ENCODE results near the gene NOTCH2NLA.
"Not testable (repeated sequence)": the region's sequence is repeated elsewhere in the genome, so short reads cannot be mapped to it uniquely, and the experiment has no call there.

Gene NOTCH2NLA

GRCh38 chr1:146228710-146229477 lies at the start of gene NOTCH2NLA:
TSS of gene NOTCH2NLA (minus strand) at chr1:146229021. CDS start at chr1:146189337, 39,684 bp downstream.
- ATAC-seq (replicated peaks; ENCODE audit: extremely low read depth, poor library complexity, severe bottlenecking): peak; percentile 83
- H3K27me3 Mint-ChIP-seq; H3K27ac Mint-ChIP-seq (ENCODE audit: low read depth); H3K9me3 Mint-ChIP-seq; H3K4me1 Mint-ChIP-seq; H3K36me3 Mint-ChIP-seq (ENCODE audit: insufficient read depth): not testable (repeated sequence)
- DNase-seq (ENCODE audit: low spot score in 2 of 2): peak; percentile 33 to 44
- H3K4me3 Mint-ChIP-seq: peak within 1 kb of the TSS; percentile 60

- not testable (repeated sequence) for ATAC-seq (replicated peaks; ENCODE audit: extremely low read depth, poor library complexity, severe bottlenecking); H3K9me3 Mint-ChIP-seq; H3K27me3 Mint-ChIP-seq; H3K36me3 Mint-ChIP-seq (ENCODE audit: insufficient read depth); H3K27ac Mint-ChIP-seq (ENCODE audit: low read depth); H3K4me3 Mint-ChIP-seq; H3K4me1 Mint-ChIP-seq; DNase-seq (ENCODE audit: low spot score in 2 of 2)
Measured at GRCh38 chr1:146278346-146278745, 49.5 kb upstream of the NOTCH2NLA start.

- not testable (repeated sequence) for H3K36me3 Mint-ChIP-seq (ENCODE audit: insufficient read depth); ATAC-seq (replicated peaks; ENCODE audit: extremely low read depth, poor library complexity, severe bottlenecking); H3K9me3 Mint-ChIP-seq; H3K27me3 Mint-ChIP-seq; H3K27ac Mint-ChIP-seq (ENCODE audit: low read depth); DNase-seq (ENCODE audit: low spot score in 2 of 2); H3K4me3 Mint-ChIP-seq; H3K4me1 Mint-ChIP-seq
Measured at GRCh38 chr1:146277087-146277486, 48.3 kb upstream of the NOTCH2NLA start.

- not testable (repeated sequence) for DNase-seq (ENCODE audit: low spot score in 2 of 2); ATAC-seq (replicated peaks; ENCODE audit: extremely low read depth, poor library complexity, severe bottlenecking); H3K9me3 Mint-ChIP-seq; H3K36me3 Mint-ChIP-seq (ENCODE audit: insufficient read depth); H3K4me3 Mint-ChIP-seq; H3K4me1 Mint-ChIP-seq; H3K27ac Mint-ChIP-seq (ENCODE audit: low read depth); H3K27me3 Mint-ChIP-seq
Measured at GRCh38 chr1:146274083-146274482, 45.3 kb upstream of the NOTCH2NLA start.

- not testable (repeated sequence) for H3K4me3 Mint-ChIP-seq; H3K27ac Mint-ChIP-seq (ENCODE audit: low read depth); ATAC-seq (replicated peaks; ENCODE audit: extremely low read depth, poor library complexity, severe bottlenecking); H3K4me1 Mint-ChIP-seq; DNase-seq (ENCODE audit: low spot score in 2 of 2); H3K9me3 Mint-ChIP-seq; H3K36me3 Mint-ChIP-seq (ENCODE audit: insufficient read depth); H3K27me3 Mint-ChIP-seq
Measured at GRCh38 chr1:146273194-146273593, 44.4 kb upstream of the NOTCH2NLA start.

GRCh38 chr1:146272734-146273133 lies 43.9 kb upstream of the NOTCH2NLA start:
- not testable (repeated sequence) for H3K4me3 Mint-ChIP-seq; H3K4me1 Mint-ChIP-seq; DNase-seq (ENCODE audit: low spot score in 2 of 2); H3K9me3 Mint-ChIP-seq; H3K36me3 Mint-ChIP-seq (ENCODE audit: insufficient read depth); H3K27ac Mint-ChIP-seq (ENCODE audit: low read depth); H3K27me3 Mint-ChIP-seq; ATAC-seq (replicated peaks; ENCODE audit: extremely low read depth, poor library complexity, severe bottlenecking)

GRCh38 chr1:146271977-146272376 lies 43.2 kb upstream of the NOTCH2NLA start:
- peak; percentile 49 for ATAC-seq (replicated peaks; ENCODE audit: extremely low read depth, poor library complexity, severe bottlenecking)
- H3K36me3 Mint-ChIP-seq (ENCODE audit: insufficient read depth); H3K27me3 Mint-ChIP-seq; H3K4me3 Mint-ChIP-seq; H3K4me1 Mint-ChIP-seq; DNase-seq (ENCODE audit: low spot score in 2 of 2); H3K9me3 Mint-ChIP-seq; H3K27ac Mint-ChIP-seq (ENCODE audit: low read depth): not testable (repeated sequence)

- not testable (repeated sequence) for H3K27ac Mint-ChIP-seq (ENCODE audit: low read depth); H3K9me3 Mint-ChIP-seq; DNase-seq (ENCODE audit: low spot score in 2 of 2); H3K4me3 Mint-ChIP-seq; H3K4me1 Mint-ChIP-seq; H3K36me3 Mint-ChIP-seq (ENCODE audit: insufficient read depth); H3K27me3 Mint-ChIP-seq; ATAC-seq (replicated peaks; ENCODE audit: extremely low read depth, poor library complexity, severe bottlenecking)
Measured at GRCh38 chr1:146270129-146270528, 41.3 kb upstream of the NOTCH2NLA start.

- DNase-seq (ENCODE audit: low spot score in 2 of 2); H3K27me3 Mint-ChIP-seq; ATAC-seq (replicated peaks; ENCODE audit: extremely low read depth, poor library complexity, severe bottlenecking); H3K4me3 Mint-ChIP-seq; H3K27ac Mint-ChIP-seq (ENCODE audit: low read depth); H3K4me1 Mint-ChIP-seq; H3K9me3 Mint-ChIP-seq; H3K36me3 Mint-ChIP-seq (ENCODE audit: insufficient read depth): not testable (repeated sequence)
Measured at GRCh38 chr1:146266179-146266748, 37.4 kb upstream of the NOTCH2NLA start.

GRCh38 chr1:146264761-146265160 lies 35.9 kb upstream of the NOTCH2NLA start:
- H3K4me1 Mint-ChIP-seq; DNase-seq (ENCODE audit: low spot score in 2 of 2); H3K27ac Mint-ChIP-seq (ENCODE audit: low read depth); H3K4me3 Mint-ChIP-seq; ATAC-seq (replicated peaks; ENCODE audit: extremely low read depth, poor library complexity, severe bottlenecking); H3K27me3 Mint-ChIP-seq; H3K9me3 Mint-ChIP-seq; H3K36me3 Mint-ChIP-seq (ENCODE audit: insufficient read depth): not testable (repeated sequence)

GRCh38 chr1:146260006-146260730 lies 31.3 kb upstream of the NOTCH2NLA start:
- not testable (repeated sequence) for H3K9me3 Mint-ChIP-seq; ATAC-seq (replicated peaks; ENCODE audit: extremely low read depth, poor library complexity, severe bottlenecking); H3K27me3 Mint-ChIP-seq; H3K4me1 Mint-ChIP-seq; H3K36me3 Mint-ChIP-seq (ENCODE audit: insufficient read depth); H3K4me3 Mint-ChIP-seq; H3K27ac Mint-ChIP-seq (ENCODE audit: low read depth); DNase-seq (ENCODE audit: low spot score in 2 of 2)

- ATAC-seq (replicated peaks; ENCODE audit: extremely low read depth, poor library complexity, severe bottlenecking); DNase-seq (ENCODE audit: low spot score in 2 of 2); H3K4me1 Mint-ChIP-seq; H3K36me3 Mint-ChIP-seq (ENCODE audit: insufficient read depth); H3K27ac Mint-ChIP-seq (ENCODE audit: low read depth); H3K4me3 Mint-ChIP-seq; H3K9me3 Mint-ChIP-seq; H3K27me3 Mint-ChIP-seq: not testable (repeated sequence)
Measured at GRCh38 chr1:146257992-146258552, 29.3 kb upstream of the NOTCH2NLA start.
